Lower leg skin (tissue), 4 donors: ENCODE results near the gene CKS1B. TPM values are rescaled to one million over a fixed set of nuclear protein-coding genes. Genes with fewer than 3 reads are reported as not detected.

ENCODE experiments used
- DNase-seq, 2 donors: peaks; one replicate each; pipeline ENCODE4 v3.0.0-alpha.2; 2019; ENCODE audit warnings: low spot score in 2 of 2
- H3K4me3 ChIP-seq: fragments of 200-600 bp; sonication (generic); 2 replicates; pipeline ENCODE4 v1.5.1; 2017; ENCODE audit warnings: mild to moderate bottlenecking, low read depth; ENCODE audit not compliant: poor library complexity, severe bottlenecking
- POLR2A ChIP-seq, 2 donors: fragments of 450-650 bp; IDR thresholded peaks; one replicate each; pipeline ENCODE4 v1.6.1; 2016 to 2017; ENCODE audit warnings: antibody characterized with exemption in 2 of 2, mild to moderate bottlenecking in 1 of 2, moderate library complexity in 1 of 2
- WGBS, 2 donors: methylation state at CpG; one replicate each; pipeline ENCODE4 v1.1.5; 2018; 5-methylcytosine and 5-hydroxymethylcytosine counted together
- intact Hi-C: fragments of 100-400 bp; cut with DNase I; formaldehyde crosslinking; loops from one replicate; pipeline ENCODE4 v1.15.0; 2023; ENCODE audit warnings: low total_unique reads
- total RNA-seq, 4 donors: library from RNA; depleted of rRNA; stranded (reverse); fragments of >200 nt; gene quantifications; one replicate each; pipeline ENCODE4 v1.1.0, GENCODE V29; 2016
- TF ChIP-seq, protein P1 (sequence below), 3 donors: fragments of 450-650 bp; IDR thresholded peaks; one replicate each; pipeline ENCODE4 v1.5.1; 2016; ENCODE audit warnings: antibody characterized with exemption in 3 of 3, mild to moderate bottlenecking in 3 of 3, moderate library complexity in 2 of 3

The CKS1B gene
- total RNA-seq, 4 donors from 2014 or later, result 40.0 to 58.7 (median 45.3) TPM

DNA sequence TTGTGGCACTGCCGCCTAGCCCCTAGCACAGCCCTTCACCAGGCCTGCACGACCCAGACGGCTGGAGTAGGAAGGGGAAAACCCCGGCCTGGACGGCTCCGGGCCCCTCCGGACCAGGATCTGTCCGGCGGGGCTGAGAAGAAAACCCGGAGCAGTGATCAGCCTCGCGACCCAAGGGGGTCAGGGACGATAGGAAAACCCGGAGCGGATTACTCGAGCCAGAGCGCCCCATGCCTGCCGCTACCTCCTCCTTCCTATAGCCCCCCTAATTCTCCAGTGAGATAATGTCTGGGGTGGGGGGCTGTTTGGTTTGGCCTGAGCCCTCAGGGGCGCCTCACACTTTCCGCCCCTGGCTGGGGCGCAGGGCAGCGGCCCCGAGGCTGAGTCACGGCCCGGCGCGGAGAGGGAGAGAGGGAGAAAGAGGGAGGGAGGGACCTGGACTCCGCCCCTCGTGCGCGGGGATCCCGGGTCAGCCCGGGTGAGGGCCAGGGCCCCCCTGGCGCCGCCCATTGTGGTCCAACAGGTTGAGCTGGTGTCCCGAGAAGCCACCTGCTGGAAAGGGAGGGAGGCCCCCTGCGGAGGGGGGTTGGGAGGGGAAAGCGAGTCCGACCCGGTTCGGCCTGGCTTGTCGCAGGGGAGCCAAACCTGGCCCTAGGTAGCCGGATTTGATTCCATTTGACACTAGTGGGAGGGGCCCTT, 26.4 kb downstream of the CKS1B start:
- TF ChIP-seq, protein P1, sequence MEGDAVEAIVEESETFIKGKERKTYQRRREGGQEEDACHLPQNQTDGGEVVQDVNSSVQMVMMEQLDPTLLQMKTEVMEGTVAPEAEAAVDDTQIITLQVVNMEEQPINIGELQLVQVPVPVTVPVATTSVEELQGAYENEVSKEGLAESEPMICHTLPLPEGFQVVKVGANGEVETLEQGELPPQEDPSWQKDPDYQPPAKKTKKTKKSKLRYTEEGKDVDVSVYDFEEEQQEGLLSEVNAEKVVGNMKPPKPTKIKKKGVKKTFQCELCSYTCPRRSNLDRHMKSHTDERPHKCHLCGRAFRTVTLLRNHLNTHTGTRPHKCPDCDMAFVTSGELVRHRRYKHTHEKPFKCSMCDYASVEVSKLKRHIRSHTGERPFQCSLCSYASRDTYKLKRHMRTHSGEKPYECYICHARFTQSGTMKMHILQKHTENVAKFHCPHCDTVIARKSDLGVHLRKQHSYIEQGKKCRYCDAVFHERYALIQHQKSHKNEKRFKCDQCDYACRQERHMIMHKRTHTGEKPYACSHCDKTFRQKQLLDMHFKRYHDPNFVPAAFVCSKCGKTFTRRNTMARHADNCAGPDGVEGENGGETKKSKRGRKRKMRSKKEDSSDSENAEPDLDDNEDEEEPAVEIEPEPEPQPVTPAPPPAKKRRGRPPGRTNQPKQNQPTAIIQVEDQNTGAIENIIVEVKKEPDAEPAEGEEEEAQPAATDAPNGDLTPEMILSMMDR (IDR thresholded peaks at IDR 0.05), result peak in 1 of 3 donors; percentile 8
- TF ChIP-seq POLR2A (IDR thresholded peaks at IDR 0.05), result no peak
- peak; percentile 88 to 98 for DNase-seq
- 0% methylated on average over 32 to 43 of the region's 43 CpGs for WGBS, 2 donors
- H3K4me3 ChIP-seq, result peak overlapping the region; percentile 38
- intact Hi-C loops, result no loop called here

DNA sequence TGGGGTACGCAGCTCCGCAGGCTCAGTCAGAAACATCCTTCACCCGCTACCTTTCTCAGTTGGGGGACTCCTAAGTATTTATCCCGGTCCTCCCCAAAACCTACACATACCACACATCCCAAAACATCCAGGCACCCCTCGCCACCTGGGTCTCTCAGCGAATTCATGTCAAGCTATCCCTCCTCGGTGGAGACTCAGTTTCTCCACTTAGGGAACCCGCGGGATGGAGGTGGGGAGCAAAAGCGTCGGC, 26.9 kb downstream of the CKS1B start:
- DNase-seq, result no peak
- peak overlapping the region; percentile 38 for H3K4me3 ChIP-seq
- intact Hi-C loops, result no loop called here
- 0 to 1% methylated on average over 11 of the region's 11 CpGs for WGBS, 2 donors
- TF ChIP-seq, protein P1 (IDR thresholded peaks at IDR 0.05), result no peak
- TF ChIP-seq POLR2A (IDR thresholded peaks at IDR 0.05), result no peak

DNA sequence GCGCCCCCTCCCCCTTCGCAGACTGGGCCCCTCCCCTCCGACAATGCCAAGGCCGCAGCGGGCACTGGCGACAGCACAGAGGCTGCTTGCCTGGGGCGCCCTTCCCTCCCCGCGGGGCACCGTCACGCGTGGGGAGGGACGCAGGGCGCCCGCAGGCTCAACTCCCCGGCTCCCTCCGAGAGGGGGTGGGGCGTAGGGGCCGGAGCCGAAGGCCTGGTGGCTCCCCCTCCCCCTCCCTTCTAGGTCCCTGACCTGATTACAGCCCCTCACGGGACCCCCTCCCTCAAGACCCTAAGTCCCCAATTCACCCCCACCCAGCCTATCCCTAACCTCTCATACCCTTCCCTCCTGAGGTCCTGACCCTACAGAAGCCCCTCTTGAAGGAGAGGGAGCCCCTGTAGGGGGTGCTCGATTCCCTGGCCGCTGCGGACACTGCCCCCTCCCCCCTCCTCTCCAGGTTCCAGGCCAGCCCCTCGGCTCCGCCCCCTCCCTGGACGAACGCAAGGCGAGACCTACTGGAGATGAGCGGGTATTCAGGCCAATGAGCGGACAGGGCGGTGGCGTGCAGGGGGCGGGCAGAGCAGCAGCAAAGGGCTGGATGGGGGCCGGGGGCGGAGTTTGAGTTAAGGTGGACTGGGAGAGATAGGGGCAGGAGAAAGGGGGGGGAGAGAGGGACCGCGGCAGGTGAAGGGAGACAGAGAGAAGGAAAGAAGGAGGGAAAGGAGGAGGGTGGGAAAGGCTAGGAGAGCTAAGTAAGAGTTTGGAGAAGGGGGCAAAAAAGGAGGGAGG, 27.4 kb downstream of the CKS1B start:
- DNase-seq, result peak; percentile 100
- no peak for TF ChIP-seq POLR2A (IDR thresholded peaks at IDR 0.05)
- TF ChIP-seq, protein P1 (IDR thresholded peaks at IDR 0.05), result no peak
- WGBS, 2 donors, result 0 to 1% methylated on average over 12 to 25 of the region's 38 CpGs
- intact Hi-C loops, result no loop called here
- H3K4me3 ChIP-seq, result peak overlapping the region; percentile 38

DNA sequence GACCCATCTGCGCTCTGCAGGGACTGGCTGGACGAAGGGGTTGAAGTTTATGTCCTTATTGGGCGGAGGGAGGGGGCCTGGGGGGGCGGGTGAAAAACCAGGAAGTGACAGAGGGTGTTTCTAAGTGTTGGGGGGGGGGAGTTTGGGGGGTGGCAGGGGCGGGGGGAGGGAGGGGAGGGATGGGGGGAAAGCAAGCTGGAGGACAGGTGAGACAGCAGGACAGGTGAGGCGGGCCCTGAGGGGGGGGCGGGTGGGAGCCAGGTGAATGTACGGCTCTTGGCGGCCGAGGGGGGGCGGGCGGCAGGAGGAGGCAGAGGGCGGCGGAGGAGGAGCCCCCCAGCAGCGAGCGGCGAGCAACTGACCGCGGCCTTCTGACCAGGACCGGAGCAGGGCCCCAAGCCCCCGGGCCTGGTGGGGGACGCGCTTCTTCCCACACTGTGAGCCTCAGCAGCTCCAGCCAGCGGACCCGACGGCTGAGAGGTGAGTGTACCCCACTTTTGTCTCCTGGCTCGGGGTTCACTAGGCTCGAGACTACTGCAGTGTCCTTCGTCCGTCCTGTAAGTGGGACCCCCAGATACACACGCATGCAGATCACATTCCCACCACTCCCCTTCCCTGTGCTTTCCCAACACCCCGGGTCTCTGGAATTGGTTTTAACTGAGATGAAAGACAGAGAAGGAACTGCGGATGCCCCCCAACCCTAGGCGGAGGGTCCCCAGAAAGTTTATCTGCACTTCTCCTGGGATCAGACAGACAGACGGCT, 28.2 kb downstream of the CKS1B start, which contains the start of gene ZBTB7B:
Gene ZBTB7B, plus strand, starts transcription at position 339 of the 763 bp plus-strand sequence. CDS start 11,859 bp downstream, outside the sequence.
- intact Hi-C loops, result no loop called here

DNA sequence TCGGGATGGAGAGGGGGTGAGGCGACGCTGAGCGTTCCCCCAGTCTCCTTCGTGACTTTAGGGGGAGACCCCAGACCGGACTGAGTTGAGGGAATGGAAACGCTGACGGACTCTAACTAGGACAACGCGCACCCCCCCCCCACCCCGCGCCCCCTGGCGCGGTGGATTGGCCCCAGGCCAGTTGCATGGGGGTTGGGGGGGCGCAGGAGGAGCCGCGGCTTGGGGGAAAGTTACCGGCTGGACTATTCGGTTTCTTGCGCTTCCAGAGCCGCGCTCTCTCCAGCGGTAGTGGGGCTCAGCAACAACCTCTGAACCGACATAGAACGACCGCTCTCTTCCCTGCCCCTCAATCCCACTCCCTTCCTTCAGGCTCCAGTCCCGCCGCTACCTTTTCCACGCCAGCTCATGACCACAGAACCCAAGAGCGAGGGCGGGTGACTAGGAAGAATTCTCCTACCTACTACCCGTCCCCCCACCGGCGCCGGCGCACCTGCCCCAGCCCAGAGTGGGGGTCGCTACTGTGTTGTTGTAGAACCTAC, 28.8 kb downstream of the CKS1B start:
- TF ChIP-seq, protein P1 (IDR thresholded peaks at IDR 0.05), result no peak
- TF ChIP-seq POLR2A (IDR thresholded peaks at IDR 0.05), result no peak
- peak overlapping the region; percentile 66 for H3K4me3 ChIP-seq
- WGBS, 2 donors, result 0 to 1% methylated on average over 31 to 37 of the region's 37 CpGs
- intact Hi-C loops, result no loop called here
- DNase-seq, result peak in 1 of 2 donors; percentile 86

More for the DNA sequence above, 28.2 kb downstream of the CKS1B start, which contains the start of gene ZBTB7B:
- WGBS, 2 donors, result 1% methylated on average over 23 to 28 of the region's 35 CpGs
- TF ChIP-seq, protein P1 (IDR thresholded peaks at IDR 0.05), result no peak
- no peak for TF ChIP-seq POLR2A (IDR thresholded peaks at IDR 0.05)
- DNase-seq, result peak in 1 of 2 donors; percentile 92
- H3K4me3 ChIP-seq, result peak within 1 kb of the TSS; percentile 66
